Ishikawa (cell line): ENCODE results near the gene GARIN5A.

Experiments
- CREB1 ChIP-seq: IDR thresholded peaks from 2 replicates; pipeline ENCODE4 v1.6.1; 2012; ENCODE audit warnings: low read depth
- EGR1 ChIP-seq: IDR thresholded peaks from 2 replicates; pipeline ENCODE4 v1.6.1; 2012
- EP300 ChIP-seq: IDR thresholded peaks from 2 replicates; pipeline ENCODE4 v1.6.1; 2012; ENCODE audit warnings: borderline replicate concordance
- RAD21 ChIP-seq: IDR thresholded peaks from 2 replicates; pipeline ENCODE4 v1.6.1; 2012; ENCODE audit warnings: low read depth
- TAF1 ChIP-seq: IDR thresholded peaks from 2 replicates; pipeline ENCODE4 v1.6.1; 2012; ENCODE audit warnings: low read depth, mild to moderate bottlenecking
- YY1 ChIP-seq: IDR thresholded peaks from 2 replicates; pipeline ENCODE4 v1.6.1; 2012; ENCODE audit warnings: low read depth

GRCh38 chr19:50510121-50510670, 33.5 kb upstream of the GARIN5A start:
- no peak for TF ChIP-seq EGR1
- no peak for TF ChIP-seq YY1
- TF ChIP-seq EP300 = no peak
- TF ChIP-seq CREB1 = no peak
- no peak for TF ChIP-seq RAD21
- no peak for TF ChIP-seq TAF1
